ENCODE data around the gene EFR3B. TPM values are rescaled to one million over a fixed set of nuclear protein-coding genes. Genes with fewer than 3 reads are reported as not detected.
A peak's percentile ranks its signal among the peaks of the same experiment; 100 is the strongest.

EFR3B gene
- total and polyA plus RNA-seq, 2 of the 13 experiments (the other 11 are each of a cell fraction or from before 2014, with no cell fraction given): 0.42 TPM

- no peak for TF ChIP-seq ZBTB25 (CRISPR knock-in tag; IDR thresholded peaks at IDR 0.05)
- TF ChIP-seq ZMYM4 (CRISPR knock-in tag; IDR thresholded peaks at IDR 0.05): no peak
- no peak for TF ChIP-seq ZNF207 (IDR thresholded peaks at IDR 0.05; ENCODE audit: borderline replicate concordance)
- no peak for TF ChIP-seq ZSCAN9 (CRISPR knock-in tag; IDR thresholded peaks at IDR 0.05; ENCODE audit: borderline replicate concordance)
- no peak for TF ChIP-seq PAF1 (CRISPR knock-in tag; IDR thresholded peaks at IDR 0.05)
- TF ChIP-seq CCAR2 (optimal IDR thresholded peaks at IDR 0.05; ENCODE audit: low read depth, low read length): no peak
- no peak for TF ChIP-seq ZEB1 (IDR thresholded peaks at IDR 0.05; ENCODE audit: insufficient replicate concordance, low read depth)
- no peak; the same call in 1 of the 2 replicates for TF ChIP-seq MYC (CRISPR knock-in tag; IDR thresholded peaks at IDR 0.05; ENCODE audit: borderline replicate concordance)
- TF ChIP-seq ZNF460 (CRISPR knock-in tag; IDR thresholded peaks at IDR 0.05; ENCODE audit: borderline replicate concordance): no peak
- TF ChIP-seq DDIT3 (CRISPR knock-in tag; IDR thresholded peaks at IDR 0.05): no peak
- 0 out of 2 replicates have a peak, but pooled peaks have one; percentile 2 for TF ChIP-seq CHD2 (IDR thresholded peaks at IDR 0.05; ENCODE audit: low read depth, low read length)
- no peak for TF ChIP-seq MED13 (CRISPR knock-in tag; IDR thresholded peaks at IDR 0.05)
- TF ChIP-seq ATAD3A (CRISPR knock-in tag; IDR thresholded peaks at IDR 0.05): no peak
- TF ChIP-seq SNAPC5 (CRISPR knock-in tag; IDR thresholded peaks at IDR 0.05; ENCODE audit: borderline replicate concordance): no peak
- no peak for TF ChIP-seq CHCHD3 (CRISPR knock-in tag; IDR thresholded peaks at IDR 0.05)
- TF ChIP-seq NR1H2 (CRISPR knock-in tag; IDR thresholded peaks at IDR 0.05; ENCODE audit: borderline replicate concordance, low read depth): no peak
- no peak for TF ChIP-seq ZXDC (CRISPR knock-in tag; IDR thresholded peaks at IDR 0.05)
- TF ChIP-seq SRY (CRISPR knock-in tag; IDR thresholded peaks at IDR 0.05): no peak
- TF ChIP-seq ZNF292 (CRISPR knock-in tag; IDR thresholded peaks at IDR 0.05; ENCODE audit: borderline replicate concordance, low read depth): no peak
- TF ChIP-seq THRA (CRISPR knock-in tag; IDR thresholded peaks at IDR 0.05; ENCODE audit: borderline replicate concordance): no peak
- no peak for TF ChIP-seq ZBTB33 (CRISPR knock-in tag; IDR thresholded peaks at IDR 0.05)
Observed at GRCh38 chr2:25042321-25043240, 705 bp downstream of the EFR3B start (continued).
